Measurements from ENCODE around the gene WWOX. TPM values are rescaled to one million over a fixed set of nuclear protein-coding genes. Genes with fewer than 3 reads are reported as not detected.

Gene WWOX
- total and polyA plus RNA-seq, 2 of the 8 experiments (the other 6 are each of a cell fraction or from before 2014, with no cell fraction given): 5.4 to 16.7 TPM

DNA sequence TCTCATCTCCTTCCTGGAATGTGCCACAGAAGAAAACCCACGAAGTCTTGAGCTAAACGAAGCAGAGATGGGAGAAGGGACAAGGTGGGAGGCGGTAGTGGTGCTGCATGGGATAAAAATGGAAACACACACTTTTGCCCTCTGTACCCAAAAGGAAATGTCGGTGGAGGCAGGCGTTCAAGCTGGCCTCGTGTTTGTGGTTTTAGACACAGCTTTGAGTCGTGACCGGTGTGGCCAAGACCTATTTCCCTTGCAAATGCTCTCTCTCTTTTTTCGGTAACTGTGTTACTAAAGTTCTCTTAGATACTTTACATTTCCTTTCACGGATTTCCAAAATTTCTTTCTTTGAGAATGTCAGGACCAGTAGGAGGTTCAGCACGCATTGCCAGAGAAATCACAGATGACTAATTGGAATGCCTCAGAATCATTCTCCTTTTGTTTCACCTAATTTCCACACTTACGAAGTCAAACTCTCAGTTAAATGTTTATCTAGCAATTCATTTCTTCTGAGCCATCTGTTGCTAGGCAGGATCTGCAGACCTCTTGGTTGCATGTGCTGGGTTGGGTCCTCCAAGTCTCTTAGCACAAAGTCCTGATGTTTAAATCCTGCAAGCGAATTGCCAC, 1088.8 kb downstream of the WWOX start:
- FAIRE-seq: no peak
- CTCF ChIA-PET (ENCODE audit: partially characterized antibody): interaction anchor here (0.6 kb wide), 1 partner anchor 15 kb away, joined by 3 read pairs; no protein-coding TSS in a partner anchor

More for the DNA sequence above, 1088.8 kb downstream of the WWOX start:
- H3K79me2 ChIP-seq (ENCODE audit: control insufficient read depth in 1 of 2, insufficient read depth in 2 of 2, low read length in 2 of 2): no peaks in the 10 kb centered on the region
- WGBS, 2 experiments (ENCODE audit: extremely low coverage in 1 of 2, insufficient coverage in 1 of 2, insufficient read length in 1 of 2, insufficient replicate concordance in 2 of 2, low coverage in 1 of 2, low lambda C conversion rate in 2 of 2, missing lambda C conversion rate in 1 of 2): 52% methylated on average over 13 of the region's 13 CpGs; no CpG with 5 or more reads in 1 of the 2 experiments
- no peak overlapping the region for H2AK5ac ChIP-seq (ENCODE audit: low read depth, low read length)
- no peak overlapping the region for H2BK5ac ChIP-seq (ENCODE audit: low read depth, low read length)
- H4K8ac ChIP-seq (ENCODE audit: extremely low read depth, insufficient read depth, low read length): no peak overlapping the region
- H3K23ac ChIP-seq (ENCODE audit: insufficient read length): no peak overlapping the region
- no peak overlapping the region for H2BK15ac ChIP-seq (ENCODE audit: low read length)
- H3K9me3 ChIP-seq (ENCODE audit: insufficient read depth in 2 of 2, low read depth in 1 of 2, low read length in 1 of 2): no peaks in the 10 kb centered on the region
- H2BK20ac ChIP-seq (ENCODE audit: low read length): 0 out of 2 replicates have a peak overlapping the region, but pooled peaks have one; percentile 27
- TF ChIP-seq CEBPB (IDR thresholded peaks at IDR 0.05; ENCODE audit: low read depth, low read length) (no peak), SRF (IDR thresholded peaks at IDR 0.05; ENCODE audit: low read depth, low read length) (no peak), MAFK (IDR thresholded peaks at IDR 0.05; ENCODE audit: low read depth, low read length) (no peak), EGR1 (IDR thresholded peaks at IDR 0.05; ENCODE audit: borderline replicate concordance, low read depth, low read length) (no peak), HDAC2 (IDR thresholded peaks at IDR 0.05; ENCODE audit: borderline replicate concordance in 1 of 2, low read depth in 2 of 2, low read length in 2 of 2) (no peak), RFX5 (IDR thresholded peaks at IDR 0.05; ENCODE audit: borderline replicate concordance, low read depth, low read length) (peak; percentile 89), TAF7 (optimal IDR thresholded peaks at IDR 0.05; ENCODE audit: borderline replicate concordance, low read depth, low read length) (no peak), GABPA (IDR thresholded peaks at IDR 0.05; ENCODE audit: borderline replicate concordance, insufficient read depth, low read length) (no peak)
- TF ChIP-seq, protein P1, sequence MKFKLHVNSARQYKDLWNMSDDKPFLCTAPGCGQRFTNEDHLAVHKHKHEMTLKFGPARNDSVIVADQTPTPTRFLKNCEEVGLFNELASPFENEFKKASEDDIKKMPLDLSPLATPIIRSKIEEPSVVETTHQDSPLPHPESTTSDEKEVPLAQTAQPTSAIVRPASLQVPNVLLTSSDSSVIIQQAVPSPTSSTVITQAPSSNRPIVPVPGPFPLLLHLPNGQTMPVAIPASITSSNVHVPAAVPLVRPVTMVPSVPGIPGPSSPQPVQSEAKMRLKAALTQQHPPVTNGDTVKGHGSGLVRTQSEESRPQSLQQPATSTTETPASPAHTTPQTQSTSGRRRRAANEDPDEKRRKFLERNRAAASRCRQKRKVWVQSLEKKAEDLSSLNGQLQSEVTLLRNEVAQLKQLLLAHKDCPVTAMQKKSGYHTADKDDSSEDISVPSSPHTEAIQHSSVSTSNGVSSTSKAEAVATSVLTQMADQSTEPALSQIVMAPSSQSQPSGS (IDR thresholded peaks at IDR 0.05; ENCODE audit: low read length): no peak
- peak overlapping the region; percentile 2; the same call in 1 of the 2 replicates for H3K18ac ChIP-seq (ENCODE audit: extremely low read depth, low read length)
- no peaks in the 10 kb centered on the region; a peak in 1 of 7 replicates for H3K27me3 ChIP-seq (replicated peaks in 1 of 4; ENCODE audit: control insufficient read depth in 3 of 4, extremely low read depth in 1 of 4, insufficient read depth in 3 of 4, low read length in 3 of 4)
- POLR2A ChIA-PET (ENCODE audit: partially characterized antibody): interaction anchor here (0.6 kb wide), 1 partner anchor 113 kb away, joined by 4 read pairs; no protein-coding TSS in a partner anchor
- 0 out of 2 replicates have a peak overlapping the region, but pooled peaks have one; percentile 9 for H2AFZ ChIP-seq (ENCODE audit: low read length)
- no peaks in the 10 kb centered on the region for H4K20me1 ChIP-seq (replicated peaks in 1 of 2; ENCODE audit: control insufficient read depth in 1 of 2, insufficient read depth in 2 of 2, low read length in 2 of 2)
- no peaks in the 10 kb centered on the region for H3K79me1 ChIP-seq (ENCODE audit: low read depth, low read length)
- H3K4me3 ChIP-seq (ENCODE audit: extremely low read depth in 1 of 4, insufficient read depth in 2 of 4, low read depth in 3 of 4, low read length in 4 of 4): no peak overlapping the region
- peak overlapping the region; percentile 18; the same call in 1 of the 2 replicates for H2BK12ac ChIP-seq (ENCODE audit: low read depth, low read length)
- H4K5ac ChIP-seq (ENCODE audit: insufficient read length, low read depth, low read length): no peak overlapping the region
- H3K14ac ChIP-seq (ENCODE audit: insufficient read length): no peak overlapping the region
- H4K91ac ChIP-seq (replicated peaks; ENCODE audit: insufficient read length, low read length): no peak overlapping the region
- no peak overlapping the region for H3K4ac ChIP-seq (replicated peaks; ENCODE audit: insufficient read length, low read depth, low read length)
- no peak overlapping the region for H2BK120ac ChIP-seq (replicated peaks; ENCODE audit: low read depth, low read length)
- H3K4me2 ChIP-seq (ENCODE audit: insufficient read depth in 1 of 2, low read depth in 2 of 2, low read length in 2 of 2): peak overlapping the region; percentile 17 to 21; a peak in 2 of 4 replicates
- no peaks in the 10 kb centered on the region for H3K36me3 ChIP-seq (ENCODE audit: control insufficient read depth in 2 of 4, insufficient read depth in 4 of 4, low read length in 3 of 4)
- H3K27ac ChIP-seq (ENCODE audit: low read depth, low read length): no peak overlapping the region
- H3K4me1 ChIP-seq (replicated peaks in 1 of 4; ENCODE audit: control insufficient read depth in 3 of 4, insufficient read depth in 4 of 4, low read length in 3 of 4): peaks cover 0 to 6% (median 5%) of the 10 kb centered on the region in 4 experiments; a peak in 3 of 7 replicates
- no peak overlapping the region for H3K56ac ChIP-seq (replicated peaks; ENCODE audit: insufficient read length, low read depth, low read length)
- no peak for DNase-seq (ENCODE audit: low read depth in 1 of 2, low spot score in 2 of 2)
- no peaks in the 10 kb centered on the region for H3K23me2 ChIP-seq (ENCODE audit: low read depth, low read length)
- H3K9ac ChIP-seq (replicated peaks in 1 of 4; ENCODE audit: extremely low read depth in 1 of 4, low read depth in 3 of 4, low read length in 3 of 4): no peak overlapping the region

All from H1 (cell line).